Measurements from ENCODE around the gene TSHZ3. TPM values are rescaled to one million over a fixed set of nuclear protein-coding genes. Genes with fewer than 3 reads are reported as not detected.

TSHZ3 gene
- polyA plus RNA-seq, 1 donor from 2014 or later: 2.4 TPM

DNA sequence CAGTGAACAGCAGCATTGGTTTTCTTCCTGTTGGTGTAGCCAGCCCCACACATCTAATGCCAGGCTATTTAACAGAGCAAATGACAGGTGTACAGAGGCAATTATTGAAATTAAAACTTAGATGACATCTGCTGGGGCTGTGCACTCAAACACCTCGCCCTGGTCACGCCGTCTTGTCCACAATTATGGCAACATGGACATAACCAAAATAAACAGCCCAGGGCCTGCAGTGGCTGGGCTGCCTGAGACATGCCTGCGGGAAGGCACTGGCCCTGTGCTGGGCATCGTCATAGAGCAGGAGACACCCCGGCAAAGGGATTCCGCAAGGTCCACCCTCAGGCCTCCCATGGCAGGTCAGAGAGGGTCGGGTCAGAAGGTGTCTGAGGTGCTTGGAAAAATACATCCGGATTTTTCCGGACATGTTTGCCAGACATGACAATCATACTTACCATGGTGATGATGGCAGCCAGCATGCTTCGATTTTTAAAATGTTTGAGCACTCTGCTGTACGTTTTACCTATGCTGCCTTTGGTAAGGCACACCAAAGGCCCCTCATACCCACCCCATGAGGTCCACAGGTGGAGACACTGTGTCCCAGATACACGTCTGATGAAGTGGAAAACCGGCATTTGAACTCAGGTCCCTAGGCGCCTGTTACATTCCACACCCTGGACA is 47.8 kb downstream of the TSHZ3 start:
- no peak for TF ChIP-seq RAD21 (conservative IDR thresholded peaks at IDR 0.05)
- no peak for TF ChIP-seq TAF1 (IDR thresholded peaks at IDR 0.05; ENCODE audit: low read depth)
- TF ChIP-seq EP300 (conservative IDR thresholded peaks at IDR 0.05; ENCODE audit: poor library complexity, severe bottlenecking): no peak
- no peak for TF ChIP-seq MXI1 (conservative IDR thresholded peaks at IDR 0.05; ENCODE audit: poor library complexity, severe bottlenecking)
- TF ChIP-seq, protein P1, sequence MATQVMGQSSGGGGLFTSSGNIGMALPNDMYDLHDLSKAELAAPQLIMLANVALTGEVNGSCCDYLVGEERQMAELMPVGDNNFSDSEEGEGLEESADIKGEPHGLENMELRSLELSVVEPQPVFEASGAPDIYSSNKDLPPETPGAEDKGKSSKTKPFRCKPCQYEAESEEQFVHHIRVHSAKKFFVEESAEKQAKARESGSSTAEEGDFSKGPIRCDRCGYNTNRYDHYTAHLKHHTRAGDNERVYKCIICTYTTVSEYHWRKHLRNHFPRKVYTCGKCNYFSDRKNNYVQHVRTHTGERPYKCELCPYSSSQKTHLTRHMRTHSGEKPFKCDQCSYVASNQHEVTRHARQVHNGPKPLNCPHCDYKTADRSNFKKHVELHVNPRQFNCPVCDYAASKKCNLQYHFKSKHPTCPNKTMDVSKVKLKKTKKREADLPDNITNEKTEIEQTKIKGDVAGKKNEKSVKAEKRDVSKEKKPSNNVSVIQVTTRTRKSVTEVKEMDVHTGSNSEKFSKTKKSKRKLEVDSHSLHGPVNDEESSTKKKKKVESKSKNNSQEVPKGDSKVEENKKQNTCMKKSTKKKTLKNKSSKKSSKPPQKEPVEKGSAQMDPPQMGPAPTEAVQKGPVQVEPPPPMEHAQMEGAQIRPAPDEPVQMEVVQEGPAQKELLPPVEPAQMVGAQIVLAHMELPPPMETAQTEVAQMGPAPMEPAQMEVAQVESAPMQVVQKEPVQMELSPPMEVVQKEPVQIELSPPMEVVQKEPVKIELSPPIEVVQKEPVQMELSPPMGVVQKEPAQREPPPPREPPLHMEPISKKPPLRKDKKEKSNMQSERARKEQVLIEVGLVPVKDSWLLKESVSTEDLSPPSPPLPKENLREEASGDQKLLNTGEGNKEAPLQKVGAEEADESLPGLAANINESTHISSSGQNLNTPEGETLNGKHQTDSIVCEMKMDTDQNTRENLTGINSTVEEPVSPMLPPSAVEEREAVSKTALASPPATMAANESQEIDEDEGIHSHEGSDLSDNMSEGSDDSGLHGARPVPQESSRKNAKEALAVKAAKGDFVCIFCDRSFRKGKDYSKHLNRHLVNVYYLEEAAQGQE (IDR thresholded peaks at IDR 0.05; ENCODE audit: borderline replicate concordance): no peak
- no peak for TF ChIP-seq POLR2AphosphoS5 (IDR thresholded peaks at IDR 0.05)
- TF ChIP-seq CTCF (IDR thresholded peaks at IDR 0.05; ENCODE audit: poor library complexity, severe bottlenecking): no peak
- no peak for TF ChIP-seq SMC3 (conservative IDR thresholded peaks at IDR 0.05; ENCODE audit: poor library complexity)
- no peak for TF ChIP-seq EZH2 (IDR thresholded peaks at IDR 0.05; ENCODE audit: borderline replicate concordance, insufficient read depth, low read length, poor library complexity, severe bottlenecking)
- no peaks in the 10 kb centered on the region for H3K27me3 ChIP-seq (ENCODE audit: insufficient read depth, low read depth, low read length)
- no peaks in the 10 kb centered on the region for H3K9me2 ChIP-seq (ENCODE audit: insufficient read depth, low read length)
- H4K20me1 ChIP-seq (ENCODE audit: insufficient read depth): no peaks in the 10 kb centered on the region
- H3K4me2 ChIP-seq (ENCODE audit: low read length): no peak overlapping the region
- no peak overlapping the region for H3K9ac ChIP-seq (ENCODE audit: low read length)
- H3K9me3 ChIP-seq (ENCODE audit: low read length): no peaks in the 10 kb centered on the region
- no peaks in the 10 kb centered on the region for H3K79me2 ChIP-seq (replicated peaks; ENCODE audit: insufficient read depth, low read length)
- no peak overlapping the region for H3K27ac ChIP-seq (ENCODE audit: low read length)
- no peaks in the 10 kb centered on the region for H3K36me3 ChIP-seq (ENCODE audit: insufficient read depth, low read length)
- H3F3A ChIP-seq (ENCODE audit: insufficient read depth, low read length, poor library complexity, severe bottlenecking): no peaks in the 10 kb centered on the region
- H2AFZ ChIP-seq (ENCODE audit: low read depth, low read length): no peak overlapping the region
- no peak overlapping the region for H3K4me3 ChIP-seq (ENCODE audit: low read length)

- H3K4me3 ChIP-seq (ENCODE audit: low read length): no peak overlapping the region
- no peaks in the 10 kb centered on the region for H4K20me1 ChIP-seq (ENCODE audit: insufficient read depth)
- no peaks in the 10 kb centered on the region for H3K79me2 ChIP-seq (replicated peaks; ENCODE audit: insufficient read depth, low read length)
These were observed 48.8 kb downstream of the TSHZ3 start for GRCh38 chr19:31300422-31300821.

More at GRCh38 chr19:31300422-31300821, 48.8 kb downstream of the TSHZ3 start:
- H3K9me3 ChIP-seq (ENCODE audit: low read length): no peaks in the 10 kb centered on the region
- H3K9me2 ChIP-seq (ENCODE audit: insufficient read depth, low read length): no peaks in the 10 kb centered on the region
- H2AFZ ChIP-seq (ENCODE audit: low read depth, low read length): no peak overlapping the region
- H3K36me3 ChIP-seq (ENCODE audit: insufficient read depth, low read length): no peaks in the 10 kb centered on the region
- no peaks in the 10 kb centered on the region for H3F3A ChIP-seq (ENCODE audit: insufficient read depth, low read length, poor library complexity, severe bottlenecking)
- no peak overlapping the region for H3K4me2 ChIP-seq (ENCODE audit: low read length)
- no peak overlapping the region for H3K27ac ChIP-seq (ENCODE audit: low read length)
- no peak for TF ChIP-seq CTCF (IDR thresholded peaks at IDR 0.05; ENCODE audit: poor library complexity, severe bottlenecking)
- TF ChIP-seq, protein P1 (IDR thresholded peaks at IDR 0.05; ENCODE audit: borderline replicate concordance): no peak
- no peak overlapping the region for H3K9ac ChIP-seq (ENCODE audit: low read length)
- H3K27me3 ChIP-seq (ENCODE audit: insufficient read depth, low read depth, low read length): no peaks in the 10 kb centered on the region
